Right lung (tissue), 5 donors: Measurements from ENCODE around the gene APOE. TPM values are rescaled to one million over a fixed set of nuclear protein-coding genes. Genes with fewer than 3 reads are reported as not detected.
"Not testable (repeated sequence)": the region's sequence is repeated elsewhere in the genome, so short reads cannot be mapped to it uniquely, and the experiment has no call there.

ENCODE experiments used
- DNase-seq, 2 donors: peaks; one replicate each; pipeline ENCODE4 v3.0.0-alpha.2; 2013
- polyA plus RNA-seq, 5 donors: library from polyadenylated mRNA; unstranded; fragments of 120-200 nt; gene quantifications; one replicate each; pipeline versions ENCODE4 v1.2.1 to v1.2.3, GENCODE V29; 2013; ENCODE audit warnings: inconsistent platforms in 1 of 5, low replicate concordance in 1 of 5; ENCODE audit not compliant: insufficient read length in 5 of 5, insufficient read depth in 1 of 5

APOE gene
- polyA plus RNA-seq, 5 donors, result 19.3 to 55.8 (median 26.2) TPM

DNA sequence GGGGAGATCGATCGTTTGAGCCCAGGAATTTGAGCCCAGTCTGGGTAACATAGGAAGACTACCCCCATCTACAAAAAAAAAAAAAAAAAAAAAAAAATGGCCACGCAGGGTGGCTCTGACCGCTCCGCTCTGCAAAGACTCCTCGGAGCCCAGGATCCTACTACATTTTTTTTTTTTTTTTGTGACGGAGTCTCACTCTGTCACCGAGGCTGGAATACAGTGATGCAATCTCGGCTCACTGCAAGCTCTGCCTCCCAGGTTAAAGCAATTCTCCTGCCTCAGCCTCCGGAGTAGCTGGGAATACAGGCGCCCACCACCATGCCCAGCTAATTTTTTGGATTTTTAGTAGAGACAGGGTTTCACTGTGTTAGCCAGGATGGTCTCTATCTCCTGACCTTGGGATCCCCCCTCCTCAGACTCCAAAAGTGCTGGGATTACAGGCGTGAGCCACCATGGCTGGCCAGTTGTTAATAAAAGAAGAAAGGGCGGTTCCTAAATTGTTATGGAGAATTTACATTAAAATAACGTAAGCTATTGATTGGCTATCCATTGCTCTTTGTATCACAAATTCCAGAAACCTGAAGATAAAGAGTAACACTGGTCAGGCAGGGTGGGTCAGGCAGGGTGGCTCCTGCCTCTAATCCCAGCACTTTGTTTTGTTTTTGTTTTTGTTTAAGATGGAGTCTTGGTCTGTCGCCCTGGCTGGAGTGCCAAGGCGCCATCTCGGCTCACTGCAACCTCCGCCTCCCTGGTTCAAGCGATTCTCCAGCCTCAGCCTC, 22.8 kb upstream of the APOE start:
- DNase-seq, result not testable (repeated sequence)

- no peak for DNase-seq
Observed at GRCh38 chr19:44883922-44884321, 21.7 kb upstream of the APOE start.

GRCh38 chr19:44884566-44884965, 21.0 kb upstream of the APOE start:
- no peak for DNase-seq

- DNase-seq, result no peak
Observed at GRCh38 chr19:44886141-44886540, 19.5 kb upstream of the APOE start.

DNA sequence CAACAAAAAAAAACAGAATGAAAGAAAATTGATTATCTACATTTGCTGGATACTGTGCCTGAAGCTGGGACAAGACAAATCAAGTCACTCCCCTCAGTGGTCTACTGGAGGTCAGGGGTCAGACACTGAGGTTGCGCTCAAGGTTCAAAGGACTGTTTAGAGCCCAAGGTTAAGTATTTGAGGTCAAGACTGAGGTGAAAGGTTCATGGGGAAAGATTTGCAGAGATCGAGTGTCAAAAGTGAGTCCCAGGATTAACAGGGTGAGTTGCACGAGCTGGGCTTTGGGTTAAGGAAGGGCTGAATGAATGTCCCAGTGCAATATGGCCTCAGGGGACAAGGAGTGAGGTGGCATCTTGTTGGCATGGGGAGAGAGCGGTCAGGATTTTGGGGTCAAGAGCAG, 17.9 kb upstream of the APOE start:
- no peak for DNase-seq

DNA sequence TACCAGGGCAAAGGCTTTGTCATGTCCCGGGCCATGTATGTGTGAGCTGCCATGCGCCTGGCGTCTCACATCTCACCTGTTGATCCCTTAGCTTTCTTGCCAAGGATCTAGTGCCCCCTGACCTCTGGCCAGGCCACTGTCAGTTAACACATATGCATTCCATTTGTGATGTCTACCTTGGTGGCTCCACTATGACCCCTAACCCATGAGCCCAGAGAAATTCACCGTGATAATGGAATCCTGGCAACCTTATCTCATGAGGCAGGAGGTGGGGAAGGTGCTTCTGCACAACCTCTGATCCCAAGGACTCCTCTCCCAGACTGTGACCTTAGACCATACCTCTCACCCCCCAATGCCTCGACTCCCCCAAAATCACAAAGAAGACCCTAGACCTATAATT, 17.3 kb upstream of the APOE start:
- not testable (repeated sequence) for DNase-seq

- DNase-seq, result no peak
Observed at GRCh38 chr19:44889830-44890365, 15.7 kb upstream of the APOE start.

GRCh38 chr19:44890366-44891015, 15.1 kb upstream of the APOE start:
- peak; percentile 100 for DNase-seq

GRCh38 chr19:44891016-44891882, 14.3 kb upstream of the APOE start, which contains the start of gene TOMM40:
TSS of gene TOMM40 (plus strand) at chr19:44891254. CDS start at chr19:44891416, 162 bp downstream.
- no peak for DNase-seq

DNA sequence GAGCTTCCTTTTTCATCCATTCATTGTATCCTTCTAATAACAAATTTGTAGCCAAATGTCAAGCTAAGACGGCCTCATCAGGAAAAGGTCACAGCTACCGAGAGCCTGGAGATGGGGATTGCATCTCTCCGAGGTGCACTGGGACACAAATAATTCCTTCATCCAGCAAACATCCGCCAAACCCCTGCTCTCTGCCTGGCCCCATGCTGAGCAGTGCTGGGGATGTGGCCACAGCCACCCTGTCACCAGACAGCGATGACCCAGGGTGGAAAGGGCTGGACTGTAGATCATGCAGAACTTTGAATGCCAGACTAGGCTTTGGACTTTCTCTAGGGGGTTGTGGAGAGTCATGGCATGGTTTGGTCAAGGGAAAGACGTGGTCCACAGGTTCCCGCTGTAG, 12.7 kb upstream of the APOE start:
- DNase-seq, result no peak

DNA sequence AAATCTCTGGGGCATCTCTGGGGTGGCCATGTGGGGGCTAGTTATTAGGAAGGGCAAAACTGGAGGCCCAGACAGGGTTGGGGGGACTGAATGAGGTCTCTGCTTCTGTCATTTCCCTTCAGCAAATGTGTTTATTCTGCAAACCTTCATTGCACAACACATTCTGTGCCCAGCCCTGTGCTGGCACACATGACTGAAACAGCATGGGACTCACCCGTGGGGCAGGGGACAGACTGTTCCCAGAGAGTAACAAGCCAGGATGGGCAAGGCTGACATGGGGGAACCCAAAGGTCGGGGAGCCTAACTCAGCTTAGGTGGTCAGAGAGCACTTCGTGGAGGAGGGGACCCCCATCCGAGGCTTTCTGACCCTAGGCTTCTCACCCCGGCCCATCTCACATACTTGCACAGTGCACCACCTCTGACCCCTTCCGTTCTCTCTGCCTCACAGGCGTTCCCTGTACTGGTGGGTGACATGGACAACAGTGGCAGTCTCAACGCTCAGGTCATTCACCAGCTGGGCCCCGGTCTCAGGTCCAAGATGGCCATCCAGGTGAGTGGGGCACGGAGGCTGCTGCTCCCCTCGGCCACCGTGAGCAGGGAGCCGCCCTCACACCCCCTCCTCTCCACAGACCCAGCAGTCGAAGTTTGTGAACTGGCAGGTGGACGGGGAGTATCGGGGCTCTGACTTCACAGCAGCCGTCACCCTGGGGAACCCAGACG, 12.1 kb upstream of the APOE start:
- no peak for DNase-seq

GRCh38 chr19:44894052-44894400, 11.6 kb upstream of the APOE start:
- no peak for DNase-seq

- no peak for DNase-seq
Observed at GRCh38 chr19:44894946-44895345, 10.7 kb upstream of the APOE start.

- no peak for DNase-seq
Observed at GRCh38 chr19:44897835-44898234, 7.8 kb upstream of the APOE start.

DNA sequence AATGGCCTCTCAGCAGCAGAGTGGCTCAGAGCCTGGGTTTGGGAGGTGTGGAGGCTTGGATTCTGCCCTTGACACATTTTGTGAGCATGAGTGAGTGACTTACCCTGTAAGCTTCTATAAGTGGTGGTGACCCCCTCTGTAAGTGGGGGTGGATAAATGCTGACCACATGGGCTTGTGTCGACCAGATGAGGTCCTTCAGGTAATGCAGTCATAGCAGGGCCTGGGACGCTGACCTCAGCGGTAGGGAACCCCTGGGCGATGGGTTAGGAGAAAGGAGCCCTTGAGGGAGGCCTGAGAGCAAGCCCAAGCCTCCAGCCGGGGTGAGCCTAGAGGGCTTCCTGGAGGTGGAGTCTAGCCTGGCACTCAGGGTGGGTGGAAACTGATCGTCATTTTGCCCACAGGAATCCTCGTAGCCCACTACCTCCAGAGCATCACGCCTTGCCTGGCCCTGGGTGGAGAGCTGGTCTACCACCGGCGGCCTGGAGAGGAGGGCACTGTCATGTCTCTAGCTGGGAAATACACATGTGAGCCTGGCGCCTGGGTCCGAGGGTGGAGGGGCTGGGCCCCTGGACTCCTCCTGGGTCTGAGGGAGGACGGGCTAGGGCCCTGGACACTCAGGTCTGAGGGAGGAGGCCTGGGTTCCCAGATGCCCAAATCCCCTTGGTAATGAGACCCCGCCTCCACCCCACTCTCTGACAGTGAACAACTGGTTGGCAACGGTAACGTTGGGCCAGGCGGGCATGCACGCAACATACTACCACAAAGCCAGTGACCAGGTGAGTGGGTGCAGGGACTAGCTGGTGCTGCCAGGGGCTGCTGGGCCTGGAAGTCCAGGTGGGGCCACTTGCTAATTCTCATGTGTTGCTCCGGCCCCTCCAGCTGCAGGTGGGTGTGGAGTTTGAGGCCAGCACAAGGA, 5.0 kb upstream of the APOE start:
- DNase-seq, result no peak

GRCh38 chr19:44903216-44903601, 2.4 kb upstream of the APOE start:
- no peak for DNase-seq

DNA sequence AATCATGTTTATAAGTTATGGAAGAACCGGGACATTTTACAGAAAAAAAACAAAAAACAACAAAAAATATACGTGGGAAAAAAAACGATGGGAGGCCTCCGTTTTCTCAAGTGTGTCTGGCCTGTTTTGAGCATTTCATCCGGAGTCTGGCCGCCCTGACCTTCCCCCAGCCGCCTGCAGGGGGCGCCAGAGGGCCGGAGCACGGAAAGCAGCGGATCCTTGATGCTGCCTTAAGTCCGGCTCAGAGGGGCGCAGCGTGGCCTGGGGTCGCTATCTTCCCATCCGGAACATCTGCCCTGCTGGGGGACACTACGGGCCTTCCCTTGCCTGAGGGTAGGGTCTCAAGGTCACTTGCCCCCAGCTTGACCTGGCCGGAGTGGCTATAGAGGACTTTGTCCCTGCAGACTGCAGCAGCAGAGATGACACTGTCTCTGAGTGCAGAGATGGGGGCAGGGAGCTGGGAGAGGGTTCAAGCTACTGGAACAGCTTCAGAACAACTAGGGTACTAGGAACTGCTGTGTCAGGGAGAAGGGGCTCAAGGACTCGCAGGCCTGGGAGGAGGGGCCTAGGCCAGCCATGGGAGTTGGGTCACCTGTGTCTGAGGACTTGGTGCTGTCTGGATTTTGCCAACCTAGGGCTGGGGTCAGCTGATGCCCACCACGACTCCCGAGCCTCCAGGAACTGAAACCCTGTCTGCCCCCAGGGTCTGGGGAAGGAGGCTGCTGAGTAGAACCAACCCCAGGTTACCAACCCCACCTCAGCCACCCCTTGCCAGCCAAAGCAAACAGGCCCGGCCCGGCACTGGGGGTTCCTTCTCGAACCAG, 1.8 kb upstream of the APOE start:
- peak; percentile 55 to 71 for DNase-seq

DNA sequence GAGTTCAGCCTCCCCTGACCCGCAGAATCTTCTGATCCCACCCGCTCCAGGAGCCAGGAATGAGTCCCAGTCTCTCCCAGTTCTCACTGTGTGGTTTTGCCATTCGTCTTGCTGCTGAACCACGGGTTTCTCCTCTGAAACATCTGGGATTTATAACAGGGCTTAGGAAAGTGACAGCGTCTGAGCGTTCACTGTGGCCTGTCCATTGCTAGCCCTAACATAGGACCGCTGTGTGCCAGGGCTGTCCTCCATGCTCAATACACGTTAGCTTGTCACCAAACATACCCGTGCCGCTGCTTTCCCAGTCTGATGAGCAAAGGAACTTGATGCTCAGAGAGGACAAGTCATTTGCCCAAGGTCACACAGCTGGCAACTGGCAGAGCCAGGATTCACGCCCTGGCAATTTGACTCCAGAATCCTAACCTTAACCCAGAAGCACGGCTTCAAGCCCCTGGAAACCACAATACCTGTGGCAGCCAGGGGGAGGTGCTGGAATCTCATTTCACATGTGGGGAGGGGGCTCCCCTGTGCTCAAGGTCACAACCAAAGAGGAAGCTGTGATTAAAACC, 1.1 kb upstream of the APOE start:
- no peak for DNase-seq

DNA sequence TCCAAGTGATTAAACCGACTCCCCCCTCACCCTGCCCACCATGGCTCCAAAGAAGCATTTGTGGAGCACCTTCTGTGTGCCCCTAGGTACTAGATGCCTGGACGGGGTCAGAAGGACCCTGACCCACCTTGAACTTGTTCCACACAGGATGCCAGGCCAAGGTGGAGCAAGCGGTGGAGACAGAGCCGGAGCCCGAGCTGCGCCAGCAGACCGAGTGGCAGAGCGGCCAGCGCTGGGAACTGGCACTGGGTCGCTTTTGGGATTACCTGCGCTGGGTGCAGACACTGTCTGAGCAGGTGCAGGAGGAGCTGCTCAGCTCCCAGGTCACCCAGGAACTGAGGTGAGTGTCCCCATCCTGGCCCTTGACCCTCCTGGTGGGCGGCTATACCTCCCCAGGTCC, 2.0 kb downstream of the APOE start:
- DNase-seq, result no peak
